Activated T-cell treated with anti-CD3 and anti-CD28 coated beads, Interleukin-2, amount 50 U/mL, for 4 hours (primary cell): ENCODE measurements around the gene VWA2. TPM values are rescaled to one million over a fixed set of nuclear protein-coding genes. Genes with fewer than 3 reads are reported as not detected.

ENCODE experiments used
- ATAC-seq, 2 donors: fragments of 200-7000 bp; cut with Tn5 transposase; one replicate each; pipeline ENCODE4 v1.10.0; 2021
- DNase-seq: peaks from one replicate; pipeline ENCODE4 v3.0.0-alpha.2; 2020
- H3K27me3 Mint-ChIP-seq: one replicate; pipeline ENCODE4 v1.8.0; 2021; ENCODE audit warnings: low read depth, mixed read lengths
- H3K36me3 Mint-ChIP-seq: one replicate; pipeline ENCODE4 v1.8.0; 2022; ENCODE audit warnings: mixed read lengths; ENCODE audit not compliant: insufficient read depth
- H3K4me1 Mint-ChIP-seq: one replicate; pipeline ENCODE4 v1.8.0; 2021; ENCODE audit warnings: low read depth, mixed read lengths
- H3K4me3 Mint-ChIP-seq: one replicate; pipeline ENCODE4 v1.8.0; 2021; ENCODE audit warnings: mild to moderate bottlenecking, moderate library complexity, mixed read lengths
- H3K9me3 Mint-ChIP-seq: one replicate; pipeline ENCODE4 v1.8.0; 2021; ENCODE audit warnings: mixed read lengths
- total RNA-seq, 3 donors: library from RNA; stranded (reverse); gene quantifications; one replicate each; pipeline ENCODE4 v1.2.1, GENCODE V29; 2021

The VWA2 gene
- total RNA-seq, 3 donors from 2014 or later = not detected

DNA sequence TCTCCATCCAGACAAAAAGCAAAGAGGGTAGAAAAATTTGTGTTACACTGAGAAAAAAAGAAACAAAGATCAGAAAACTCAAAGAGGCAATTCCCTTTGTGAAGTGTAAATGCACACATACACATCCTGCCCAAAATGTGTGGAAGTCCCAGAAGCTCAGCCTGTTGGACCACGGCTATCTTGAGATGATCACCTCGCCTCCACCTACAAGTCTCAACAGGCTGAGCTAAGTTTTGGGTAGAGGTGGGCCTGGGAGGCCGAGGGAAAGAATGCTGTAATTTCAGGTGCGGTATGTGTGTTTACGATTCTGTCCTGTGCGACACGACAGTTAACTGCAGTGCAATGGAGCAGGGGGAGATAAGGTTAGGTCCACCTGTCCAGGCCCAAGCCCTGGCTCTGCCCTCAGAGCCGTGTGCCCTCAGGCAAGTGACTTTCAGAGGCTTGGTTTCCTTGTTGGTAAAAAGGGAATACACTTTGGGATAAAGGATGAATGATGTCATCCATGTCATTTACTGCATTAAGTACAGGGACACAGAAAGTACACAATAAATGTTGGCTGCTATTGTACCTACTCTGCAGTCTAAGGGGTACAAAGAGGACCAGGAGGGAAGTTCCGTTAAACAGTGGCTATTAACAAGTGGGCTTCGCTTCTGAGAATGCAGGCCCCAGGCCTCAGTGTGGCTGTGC, 97.9 kb downstream of the VWA2 start:
- ATAC-seq (no peak), DNase-seq (no peak)
- Mint-ChIP-seq H3K4me1 (no peaks in the 10 kb centered on the region), H3K36me3 (no peaks in the 10 kb centered on the region), H3K9me3 (no peaks in the 10 kb centered on the region), H3K27me3 (no peaks in the 10 kb centered on the region), H3K4me3 (no peak overlapping the region)

DNA sequence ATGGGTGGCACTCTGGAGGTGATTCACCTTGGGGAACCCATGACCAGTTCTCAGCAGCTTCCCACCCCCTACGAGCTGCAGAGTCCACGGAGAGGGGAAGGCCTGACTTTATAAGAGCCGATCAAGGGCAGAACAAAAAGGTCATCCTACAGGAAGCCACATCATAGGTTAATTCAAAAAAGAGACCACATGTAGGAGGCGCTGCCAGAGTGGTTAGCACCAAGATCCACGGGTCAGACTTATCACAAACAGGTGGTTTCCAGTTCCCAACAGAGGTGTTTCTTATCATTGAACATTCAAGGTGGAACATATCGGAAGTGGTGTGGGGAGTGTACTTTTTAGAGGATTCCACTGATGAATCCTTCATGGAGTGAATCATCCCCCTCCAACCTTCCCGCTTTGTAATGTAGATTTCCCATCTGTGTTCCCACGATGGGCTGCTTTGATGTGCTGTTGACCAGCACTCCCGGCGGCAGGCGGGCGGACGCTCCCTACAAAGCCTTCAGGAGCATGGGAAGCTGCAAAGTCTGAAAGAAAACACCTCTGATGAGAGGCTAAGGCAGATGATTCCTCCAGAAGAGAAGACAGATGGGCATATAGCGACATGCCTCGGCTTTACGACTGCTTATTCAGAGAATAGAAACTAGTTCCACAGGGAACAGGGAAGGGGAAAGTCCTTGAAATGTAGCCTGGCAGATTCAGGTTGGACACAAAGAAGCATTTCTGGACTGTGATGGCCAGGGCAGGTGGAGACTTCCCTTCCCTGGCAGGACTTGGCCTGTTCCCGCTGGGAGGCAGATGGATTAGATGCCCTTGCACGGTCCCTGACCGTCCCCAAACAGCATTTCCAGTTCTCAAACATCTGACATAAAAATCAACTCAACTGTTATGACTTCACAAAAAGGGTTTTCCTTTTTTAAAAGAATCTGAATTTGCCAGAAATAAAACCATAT, 98.7 kb downstream of the VWA2 start:
- DNase-seq = no peak
- ATAC-seq = peak in 1 of 2 donors; percentile 64

DNA sequence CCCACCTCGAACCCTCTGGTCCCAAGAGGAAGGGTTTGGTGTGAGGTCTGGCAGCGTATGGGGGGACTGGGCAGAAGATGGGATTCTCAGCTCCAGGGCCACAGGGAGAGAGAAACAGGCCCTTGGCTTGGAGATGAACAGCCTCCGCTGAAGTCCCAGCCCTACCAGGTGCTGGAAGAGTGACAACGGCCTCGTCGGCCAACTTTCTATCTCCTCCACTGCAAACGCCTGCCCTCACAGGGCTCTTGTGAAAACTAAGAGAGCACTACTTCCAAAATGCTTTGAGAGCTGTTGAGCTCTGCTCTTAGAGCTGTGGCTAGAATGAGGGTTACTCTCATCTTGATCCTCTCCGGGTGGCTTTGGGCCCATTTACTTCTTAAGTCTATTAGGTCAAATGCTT, 101.8 kb downstream of the VWA2 start:
- no peak for ATAC-seq
- no peaks in the 10 kb centered on the region for H3K9me3 Mint-ChIP-seq
- no peaks in the 10 kb centered on the region for H3K4me1 Mint-ChIP-seq
- H3K36me3 Mint-ChIP-seq = no peaks in the 10 kb centered on the region
- H3K4me3 Mint-ChIP-seq = no peak overlapping the region
- DNase-seq = no peak
- no peaks in the 10 kb centered on the region for H3K27me3 Mint-ChIP-seq

More for the DNA sequence above, 98.7 kb downstream of the VWA2 start:
- no peaks in the 10 kb centered on the region for H3K9me3 Mint-ChIP-seq
- no peaks in the 10 kb centered on the region for H3K27me3 Mint-ChIP-seq
- H3K4me3 Mint-ChIP-seq = no peak overlapping the region
- no peaks in the 10 kb centered on the region for H3K4me1 Mint-ChIP-seq
- H3K36me3 Mint-ChIP-seq = no peaks in the 10 kb centered on the region

Other genes with a start within 250 kb of the VWA2 start
- gene ADRB1, start 195.4 kb upstream of the VWA2 start, total RNA-seq = under 1 TPM in 2 of 3 donors, not detected in 1; 0.05 to 0.20 TPM
- 10 to 100 TPM in 1 of 3 donors, 1 to 10 TPM in 2; 7.4 to 10.5 (median 9.5) TPM for gene CCDC186, start 65.1 kb upstream of the VWA2 start, total RNA-seq
- gene TDRD1, start 59.9 kb upstream of the VWA2 start, total RNA-seq = 1 to 10 TPM in 1 of 3 donors, under 1 TPM in 2; 0.48 to 2.2 (median 0.63) TPM
- under 1 TPM; 0.20 to 0.45 (median 0.33) TPM for gene AFAP1L2, start 165.2 kb downstream of the VWA2 start, total RNA-seq